CD4-positive, alpha-beta T cell treated with Interleukin-2 at 100 ng/mL for 4 hours (primary cell): Measurements from ENCODE around the gene SALL3.
A peak's percentile ranks its signal among the peaks of the same experiment; 100 is the strongest.

Experiments used
- DNase-seq: peaks from one replicate; pipeline ENCODE4 v3.0.0-alpha.2; 2020; ENCODE audit warnings: low spot score

SALL3 gene

DNA sequence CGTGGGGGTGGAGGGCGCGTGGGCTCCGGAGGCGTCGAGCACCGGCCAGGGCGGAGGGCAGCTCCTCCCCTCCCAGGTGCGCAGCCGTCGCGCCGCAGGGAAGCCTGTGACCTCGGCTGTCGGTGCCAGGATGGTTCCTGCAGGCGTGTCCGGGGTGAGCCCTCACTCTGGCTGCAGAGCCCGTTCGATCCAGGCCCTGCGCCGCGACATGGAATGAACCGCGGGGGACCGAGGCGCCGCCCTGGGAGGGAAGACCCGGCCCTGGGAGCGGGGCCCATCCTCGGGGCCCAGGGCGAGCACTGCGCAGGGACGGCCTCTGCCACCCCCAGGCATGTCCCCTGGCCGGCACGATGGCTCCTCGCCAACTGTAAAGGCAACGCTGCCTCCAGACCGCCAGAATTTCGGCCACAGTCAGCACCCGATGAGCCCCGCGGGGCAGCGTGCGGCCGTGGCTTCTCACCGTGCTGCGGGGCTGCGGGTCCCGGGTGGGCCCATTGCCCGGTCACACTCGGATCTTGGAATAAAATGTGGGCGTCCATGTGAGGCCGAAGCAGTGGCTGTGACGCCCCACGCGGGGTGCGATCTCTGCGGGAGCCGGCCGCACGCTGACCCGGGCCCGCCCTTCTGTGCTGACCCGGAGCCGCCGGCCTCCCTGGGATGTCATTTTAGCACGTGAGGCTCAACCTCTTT, 26.6 kb downstream of the SALL3 start:
- DNase-seq = no peak

DNA sequence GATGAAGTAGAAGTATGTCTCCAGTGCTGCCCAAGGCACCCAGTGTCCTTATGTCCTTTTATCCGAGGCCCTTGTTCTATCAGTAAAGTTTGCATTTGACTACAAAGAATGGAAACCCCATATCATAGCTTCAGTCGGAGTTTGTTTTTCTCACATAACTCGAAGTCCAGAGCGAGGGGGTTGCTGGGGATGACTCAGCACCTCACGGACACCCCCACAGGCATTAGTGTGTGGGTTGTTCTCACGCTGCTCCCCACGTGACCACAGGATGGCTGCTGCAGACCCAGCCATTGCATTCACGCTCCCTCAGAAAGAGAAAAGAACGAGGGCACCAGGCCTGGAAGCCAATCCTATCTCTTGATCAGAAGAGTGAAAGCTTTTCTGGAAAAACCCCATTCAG, 27.8 kb downstream of the SALL3 start:
- no peak for DNase-seq

DNA sequence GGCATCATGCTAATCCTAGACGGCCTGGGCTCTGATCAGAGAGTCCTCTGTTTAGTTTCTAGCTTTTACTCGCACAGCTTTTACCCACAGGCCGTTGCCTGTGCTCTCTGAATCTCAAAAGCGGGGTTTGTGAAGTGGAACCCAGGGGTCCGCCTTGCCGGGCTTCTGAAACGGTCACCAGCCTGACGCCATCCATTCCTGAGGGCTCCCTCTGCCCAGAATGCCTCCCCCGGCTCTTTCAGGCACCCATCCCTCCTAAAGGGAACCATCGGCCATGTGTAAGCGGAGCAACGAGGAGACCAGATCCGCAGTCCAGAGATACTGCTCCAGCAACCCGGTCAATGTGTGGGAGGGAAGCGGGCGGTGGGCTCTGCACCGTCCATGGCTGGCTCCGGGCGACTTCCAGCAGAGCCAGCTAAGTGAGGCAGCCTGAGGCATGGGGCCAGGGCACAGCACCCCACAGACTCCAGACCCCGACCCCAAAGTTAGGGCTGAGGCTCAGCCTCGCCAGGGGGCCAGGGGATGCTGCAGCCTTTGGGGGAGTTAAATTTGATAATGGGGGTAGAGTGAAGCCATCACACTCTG, 28.8 kb downstream of the SALL3 start:
- no peak for DNase-seq

DNA sequence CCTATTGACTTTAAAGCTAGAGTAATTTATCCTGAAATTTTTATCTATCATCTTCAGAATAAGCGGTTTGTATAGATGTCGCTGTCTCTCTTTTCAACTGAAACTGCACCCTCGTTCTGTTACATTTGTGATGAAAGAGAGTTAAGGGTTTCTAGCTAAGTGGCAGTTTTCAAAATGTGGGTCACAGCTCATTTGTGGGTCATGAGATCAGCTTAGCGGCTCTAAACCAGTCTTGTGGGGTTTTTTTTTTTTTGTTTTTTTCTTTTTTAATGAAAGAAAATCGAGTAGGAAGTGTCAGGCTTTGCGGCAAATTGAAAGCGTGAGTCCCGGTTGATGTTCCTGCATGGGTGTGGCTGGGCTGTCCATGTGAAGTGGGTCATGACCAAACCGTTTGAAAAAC, 31.2 kb downstream of the SALL3 start:
- DNase-seq = no peak

DNA sequence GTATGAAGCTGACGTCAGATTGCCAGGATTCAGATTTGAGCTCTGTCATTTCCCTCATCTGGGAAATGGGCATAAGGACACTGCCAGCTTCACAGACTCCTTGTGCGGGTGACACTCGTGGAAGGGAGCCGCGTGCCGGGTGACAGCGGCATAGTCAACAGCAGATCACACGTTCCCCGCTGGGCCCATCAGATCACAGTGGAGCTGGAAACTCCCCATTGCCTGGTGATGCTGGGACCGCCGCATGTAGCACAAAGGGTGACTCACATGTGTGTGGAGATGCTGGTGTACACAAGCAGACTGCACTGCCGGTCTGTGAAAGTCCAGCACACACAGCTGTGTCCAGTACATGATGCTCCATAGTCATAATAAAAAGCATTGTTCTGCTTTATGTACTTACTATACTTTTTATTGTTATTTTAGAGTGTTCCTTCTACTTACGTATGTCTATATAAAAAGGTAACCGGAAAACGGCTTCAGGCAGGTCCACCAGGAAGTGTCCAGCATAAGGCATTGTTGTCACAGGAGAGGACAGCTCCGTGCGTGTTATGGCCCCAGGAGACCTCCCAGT, 31.8 kb downstream of the SALL3 start:
- DNase-seq = no peak

DNA sequence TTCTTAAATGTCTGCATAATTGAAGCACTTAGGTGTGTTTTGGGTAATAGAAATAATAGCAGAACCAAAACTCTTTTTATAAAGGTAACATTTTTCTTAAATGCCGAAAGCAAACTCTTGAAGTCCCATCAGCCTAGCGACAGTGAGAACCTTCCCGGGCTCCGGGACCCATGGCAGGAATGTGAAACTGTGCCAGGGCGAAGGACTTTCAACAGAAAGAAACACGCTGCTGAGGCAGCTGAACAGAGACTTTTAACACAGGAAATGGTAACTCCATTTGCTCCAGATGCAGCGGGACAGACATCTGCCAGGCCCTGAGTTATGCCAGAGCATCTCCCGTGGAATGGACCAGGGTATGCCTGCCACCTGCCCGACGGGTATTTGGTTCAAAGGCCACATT, 34.3 kb downstream of the SALL3 start:
- DNase-seq = no peak

DNA sequence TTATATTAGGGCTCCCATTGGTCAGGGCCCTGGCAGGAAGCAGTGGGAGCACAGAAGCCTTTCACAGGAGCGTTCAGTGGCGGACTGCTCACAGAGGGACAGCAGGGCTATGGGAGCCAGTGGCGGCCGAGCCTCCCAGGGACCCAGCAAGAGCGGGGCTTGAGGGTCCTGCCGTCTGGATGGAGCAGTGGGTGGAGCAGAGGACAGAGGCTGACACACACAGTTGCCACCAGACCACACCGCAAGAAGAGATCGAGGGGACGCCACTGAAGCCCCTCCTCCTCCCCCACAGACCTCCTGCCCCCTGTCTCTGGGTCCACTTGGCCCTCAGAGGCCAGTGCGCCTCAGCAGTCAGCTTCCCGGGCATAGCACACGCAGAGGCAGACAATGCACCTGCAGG, 39.3 kb downstream of the SALL3 start:
- no peak for DNase-seq

DNA sequence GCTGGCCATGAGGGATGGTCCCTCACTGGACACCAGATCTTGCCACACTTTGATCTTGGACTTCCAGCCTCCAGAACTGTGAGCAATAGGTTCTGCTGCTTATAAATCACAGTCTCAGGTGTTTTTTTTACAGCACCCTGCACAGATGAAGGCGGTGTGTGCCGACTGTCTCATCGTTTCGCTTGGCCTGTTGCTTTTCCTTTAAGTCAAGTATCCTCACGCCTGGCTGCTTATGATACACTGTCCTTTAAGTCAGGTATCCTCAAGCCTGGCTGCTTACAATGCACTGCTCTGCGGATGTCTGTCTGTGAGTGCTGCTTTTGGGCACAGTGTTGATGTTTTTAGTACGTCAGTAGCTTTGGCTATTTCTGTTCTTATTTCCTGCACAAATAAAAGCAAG, 40.3 kb downstream of the SALL3 start:
- DNase-seq = no peak

DNA sequence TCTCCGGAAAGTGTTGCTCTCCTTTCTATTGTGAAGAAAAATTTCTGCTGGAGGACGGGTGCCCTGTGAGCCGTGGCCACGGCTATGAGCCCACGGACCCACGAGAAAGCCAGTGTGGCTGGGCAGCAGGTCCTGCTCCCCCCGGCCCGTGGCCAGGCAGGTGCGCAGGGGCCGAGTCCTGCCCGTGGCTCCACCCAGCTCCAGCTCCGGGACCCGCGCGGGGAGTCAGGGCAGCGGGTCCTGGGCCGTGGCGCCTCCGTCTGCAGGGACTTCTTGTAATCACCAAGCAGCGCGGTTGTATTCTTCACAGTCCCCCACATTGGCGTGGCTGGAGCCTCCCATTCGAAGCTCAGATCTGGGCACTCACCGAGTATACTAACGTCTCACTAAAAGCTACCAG, 43.0 kb downstream of the SALL3 start:
- DNase-seq = no peak

DNA sequence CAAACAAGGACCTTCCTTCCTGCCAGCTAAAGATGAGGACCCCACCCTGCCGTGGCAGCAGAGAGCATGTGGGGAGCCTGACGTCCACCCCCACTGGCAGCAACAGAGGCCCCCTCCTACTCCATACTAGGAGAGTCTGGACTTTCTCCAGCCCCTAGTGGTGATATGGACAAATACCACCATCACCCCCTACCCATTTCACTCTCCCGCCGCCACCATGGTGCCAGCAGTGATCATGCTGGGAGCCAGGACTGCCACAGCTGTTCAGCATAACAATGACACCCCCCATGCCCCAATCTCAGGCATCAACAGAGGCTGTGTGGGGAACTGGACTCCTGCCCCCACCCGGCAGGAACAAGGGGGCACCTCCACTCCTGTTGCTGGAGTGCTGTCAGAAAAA, 46.9 kb downstream of the SALL3 start:
- DNase-seq = no peak

DNA sequence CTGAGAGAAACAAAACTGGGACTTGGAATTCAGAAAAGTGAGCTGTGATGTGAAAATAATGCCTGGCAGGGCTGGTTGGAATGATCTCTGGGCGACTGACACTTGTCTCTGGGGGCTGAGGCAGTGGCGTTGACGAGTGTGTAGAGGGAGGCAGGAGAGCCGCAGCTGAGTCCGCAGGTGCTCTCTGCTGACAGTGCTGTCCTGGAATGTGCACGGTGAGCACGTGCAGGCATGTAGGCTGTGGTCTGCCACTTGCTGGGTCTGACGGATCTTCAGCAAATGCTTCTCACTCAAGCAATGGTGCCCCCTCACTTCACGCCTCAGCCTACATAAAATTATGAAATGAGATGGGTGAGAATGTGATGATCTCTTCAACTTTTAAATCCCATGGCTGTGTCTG, 51.1 kb downstream of the SALL3 start:
- DNase-seq = no peak

DNA sequence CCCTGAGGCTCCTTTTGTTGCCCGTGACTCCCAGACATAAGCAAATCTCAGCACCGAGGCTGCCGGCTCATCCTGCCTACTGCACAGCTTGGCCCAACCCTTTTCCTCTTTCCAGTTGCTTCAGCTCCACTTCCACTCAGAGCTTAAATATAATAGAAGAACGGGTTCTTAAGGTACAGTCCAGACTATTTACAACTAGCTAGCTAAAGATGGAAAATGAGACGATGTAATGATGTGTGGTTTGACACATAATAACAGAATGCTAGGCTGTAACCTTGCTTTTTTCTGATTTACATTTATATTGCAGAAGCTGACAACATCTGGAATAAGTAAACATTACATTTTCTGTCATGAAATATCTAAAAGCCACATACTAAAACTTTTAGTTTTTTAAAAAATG, 62.7 kb downstream of the SALL3 start:
- no peak for DNase-seq

DNA sequence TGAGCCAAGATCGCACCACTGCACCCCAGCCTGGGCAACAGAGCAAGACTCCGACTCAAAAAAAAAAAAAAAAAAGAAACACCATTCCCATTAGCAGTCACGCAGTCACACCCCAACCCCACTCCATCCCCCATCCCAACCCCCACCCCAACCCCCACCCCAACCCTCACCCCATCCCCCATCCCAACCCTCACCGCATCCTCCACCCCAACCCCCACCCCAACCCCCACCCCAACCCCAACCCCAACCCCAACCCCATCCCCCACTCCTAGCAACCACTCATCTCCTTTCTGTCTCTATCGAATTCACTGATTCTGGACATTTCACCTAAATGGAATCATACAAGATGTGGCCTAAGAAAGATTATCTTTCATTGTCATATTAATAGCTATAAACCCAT, 63.7 kb downstream of the SALL3 start:
- no peak for DNase-seq

DNA sequence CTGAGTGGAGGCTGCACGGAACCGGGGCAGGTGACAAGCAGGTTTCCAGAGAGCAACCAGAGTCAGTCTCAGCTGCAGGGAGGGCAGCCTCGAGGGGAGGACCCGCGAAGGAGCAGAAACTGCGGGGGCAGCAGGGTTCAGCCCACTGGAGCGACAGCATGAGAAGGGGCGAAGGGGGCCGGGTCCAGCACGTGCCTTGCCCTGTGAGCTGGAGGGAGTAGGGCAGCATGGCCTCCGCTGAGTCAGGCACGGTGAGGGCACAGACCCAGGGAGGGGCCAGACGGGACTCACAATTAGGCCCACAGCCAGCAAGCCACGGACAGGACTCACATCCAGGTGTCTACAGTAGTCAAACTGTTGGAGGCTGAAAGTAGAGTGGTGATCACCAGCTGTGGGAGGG, 66.9 kb downstream of the SALL3 start:
- no peak for DNase-seq

DNA sequence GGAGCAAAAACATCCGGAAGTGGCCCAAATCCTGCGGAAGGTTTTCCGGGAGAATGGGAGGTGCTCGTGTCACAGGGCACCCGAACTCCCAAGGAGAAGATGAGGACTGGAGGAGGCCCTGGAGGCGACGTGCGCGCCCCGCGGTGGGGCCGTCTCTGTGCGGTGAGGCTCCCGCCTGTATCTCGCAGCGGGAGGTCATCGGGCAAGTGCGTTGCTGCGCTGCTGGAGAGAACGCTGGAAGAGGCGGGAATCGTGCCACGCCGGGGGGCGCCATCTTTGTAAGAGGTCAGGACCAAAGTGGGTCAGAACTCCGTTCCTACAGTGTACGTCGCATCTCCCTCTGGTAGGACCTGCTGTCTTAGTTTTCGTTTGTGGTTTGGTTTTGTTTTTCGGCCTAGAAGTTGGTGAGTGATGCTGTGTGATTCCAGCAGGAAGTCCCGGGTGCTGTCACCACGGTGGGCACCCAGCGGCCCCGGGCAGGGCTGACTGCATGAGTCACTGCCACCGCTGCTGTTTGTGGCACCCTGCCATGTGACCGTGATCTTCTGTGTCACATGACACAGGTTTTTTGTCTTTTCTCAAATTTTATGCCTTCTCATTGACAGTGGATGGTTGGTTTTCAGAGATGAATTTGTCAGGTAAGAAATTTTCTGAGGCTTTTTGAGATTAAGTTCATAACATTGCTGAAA, 68.1 kb downstream of the SALL3 start:
- DNase-seq = peak; percentile 8

DNA sequence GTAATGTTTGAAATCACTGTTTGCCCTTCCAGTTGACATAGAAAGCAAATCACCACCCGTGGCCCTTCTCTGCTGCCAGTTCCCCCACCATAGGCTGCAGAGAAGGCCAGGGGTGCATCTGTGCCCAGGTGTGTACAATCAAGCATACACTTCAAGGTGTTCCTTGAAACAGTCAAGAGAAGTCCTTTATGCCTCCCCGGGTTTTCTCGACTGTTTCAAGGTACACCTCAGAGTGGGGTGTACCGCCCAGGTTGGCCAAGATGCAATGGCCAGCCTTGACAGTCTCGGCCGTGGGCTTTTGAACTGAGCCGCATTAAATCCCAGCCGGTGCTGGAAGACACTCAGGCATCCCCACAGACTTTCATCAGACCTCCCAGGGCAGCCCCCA, 68.6 kb downstream of the SALL3 start:
- no peak for DNase-seq

DNA sequence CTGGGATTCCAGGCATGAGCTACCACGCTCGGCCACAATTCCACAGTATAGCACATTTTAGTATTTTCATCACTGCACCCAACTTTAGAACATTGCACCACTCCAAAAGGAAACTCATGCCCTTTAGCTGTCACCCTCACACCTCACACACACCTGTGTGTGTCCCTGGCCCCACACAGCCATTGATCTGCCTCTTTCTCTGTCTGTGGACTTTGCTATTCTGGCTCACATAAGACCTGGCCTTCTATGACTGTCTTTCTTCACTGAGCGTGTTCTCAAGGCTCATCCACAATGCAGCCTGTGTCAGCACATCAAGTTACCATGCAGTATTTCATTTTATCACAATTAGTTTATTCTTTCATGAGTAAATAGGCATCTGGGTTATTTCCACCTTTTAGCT, 69.9 kb downstream of the SALL3 start:
- DNase-seq = no peak
